ENCODE measurements around the gene TRMU.
"Not testable (repeated sequence)": the region's sequence is repeated elsewhere in the genome, so short reads cannot be mapped to it uniquely, and the experiment has no call there.

The TRMU gene

DNA sequence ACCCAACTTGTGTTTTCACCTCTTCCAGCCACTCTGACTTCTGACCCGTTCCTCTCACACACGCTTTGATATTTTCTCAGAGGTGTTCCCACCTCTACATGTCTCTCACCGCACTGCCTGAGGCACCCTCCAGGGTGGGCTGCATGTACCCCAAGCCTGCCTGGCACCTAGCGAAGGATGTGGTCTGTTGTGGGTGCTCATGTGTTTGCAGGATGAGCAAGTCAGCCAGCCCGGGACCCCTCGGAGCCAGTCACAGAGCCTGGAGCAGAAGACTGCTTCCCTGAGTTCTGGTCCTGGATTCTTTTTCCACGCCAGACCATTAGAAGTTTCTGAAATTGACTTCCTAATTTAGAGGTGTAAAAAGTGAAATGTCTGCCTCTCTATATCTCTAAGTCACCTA, 35.0 kb upstream of the TRMU start:
- DNase-seq (ENCODE audit: low read depth), result no peak

DNA sequence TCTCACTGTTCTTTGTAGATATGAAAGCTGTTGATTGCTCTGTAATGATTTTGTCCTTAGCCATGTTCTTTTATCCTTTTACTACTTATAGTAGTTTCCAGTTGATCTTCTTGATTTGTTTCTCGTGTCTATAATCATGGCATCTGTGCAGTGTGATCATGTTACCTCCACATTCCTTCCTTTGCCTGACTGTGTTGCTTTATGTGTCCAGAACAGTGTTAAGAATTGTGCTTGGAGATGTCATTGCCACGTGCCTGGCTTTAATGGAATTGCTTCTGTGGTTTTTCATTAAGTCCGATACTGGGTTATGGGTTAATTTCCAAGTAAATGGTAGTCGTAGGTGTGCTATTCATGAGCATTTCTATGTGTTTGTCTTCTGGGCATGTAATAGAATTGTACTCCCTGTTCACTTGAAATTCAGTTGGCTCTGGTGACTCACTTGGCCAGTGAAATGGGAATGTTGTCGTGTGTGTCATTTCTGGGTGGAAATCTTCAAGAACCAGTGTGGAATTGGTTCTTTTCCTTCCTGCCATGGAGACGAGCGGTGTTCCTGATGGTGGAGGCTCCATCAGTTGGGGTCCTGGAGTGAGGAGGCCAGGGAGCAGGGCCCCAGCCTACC, 32.1 kb upstream of the TRMU start:
- DNase-seq (ENCODE audit: low read depth), result no peak

DNA sequence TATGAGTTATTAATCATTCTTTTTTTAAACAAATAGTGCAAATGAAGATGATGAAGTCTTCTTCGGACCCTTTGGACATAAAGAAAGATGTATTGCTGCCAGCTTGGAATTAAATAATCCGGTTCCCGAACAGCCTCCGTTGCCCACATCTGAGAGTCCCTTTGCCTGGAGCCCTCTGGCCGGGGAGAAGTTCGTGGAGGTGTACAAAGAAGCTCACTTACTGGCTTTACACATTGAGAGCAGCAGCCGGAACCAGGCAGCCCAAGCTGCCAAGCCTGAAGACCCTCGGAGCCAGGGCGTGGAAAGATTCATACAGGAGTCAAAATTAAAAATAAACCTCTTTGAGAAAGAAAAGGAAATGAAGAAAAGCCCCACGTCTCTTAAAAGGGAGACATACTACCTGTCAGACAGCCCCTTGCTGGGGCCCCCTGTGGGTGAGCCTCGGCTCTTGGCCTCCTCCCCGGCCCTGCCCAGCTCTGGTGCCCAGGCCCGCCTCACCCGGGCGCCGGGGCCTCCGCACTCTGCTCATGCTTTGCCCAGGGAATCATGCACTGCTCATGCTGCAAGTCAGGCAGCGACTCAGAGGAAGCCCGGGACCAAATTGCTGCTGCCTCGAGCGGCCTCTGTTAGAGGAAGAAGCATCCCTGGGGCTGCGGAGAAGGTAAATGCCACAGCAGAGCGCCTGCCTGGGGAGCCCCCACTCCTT, 27.1 kb upstream of the TRMU start:
- DNase-seq (ENCODE audit: low read depth), result no peak

DNA sequence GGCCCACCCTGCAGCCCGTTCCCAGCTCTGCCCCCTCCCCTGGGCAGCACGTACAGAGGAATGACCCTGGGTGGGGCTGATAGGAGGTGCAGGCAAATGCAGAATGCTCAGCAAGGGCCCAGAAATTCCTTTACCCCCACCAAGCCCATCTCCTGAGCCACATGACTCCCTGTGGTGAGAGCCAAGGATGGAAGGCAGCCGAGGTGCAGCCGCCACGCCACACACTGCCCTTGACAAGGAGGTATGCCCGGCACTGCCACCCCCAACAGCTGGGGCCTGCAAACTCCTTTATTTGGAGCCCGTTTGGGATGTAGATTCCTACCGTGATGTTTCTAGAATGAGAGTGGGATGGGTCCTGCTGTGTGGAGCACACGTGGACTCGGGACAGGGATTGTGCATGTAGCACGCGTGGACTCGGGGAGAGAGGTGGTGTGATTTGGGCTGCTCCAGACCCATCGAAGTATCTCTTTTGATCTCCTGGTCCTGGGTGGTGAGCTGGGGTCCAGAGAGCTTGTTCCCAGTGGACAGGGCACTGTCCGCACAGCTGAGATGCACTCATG, 25.9 kb upstream of the TRMU start:
- no peak for DNase-seq (ENCODE audit: low read depth)

DNA sequence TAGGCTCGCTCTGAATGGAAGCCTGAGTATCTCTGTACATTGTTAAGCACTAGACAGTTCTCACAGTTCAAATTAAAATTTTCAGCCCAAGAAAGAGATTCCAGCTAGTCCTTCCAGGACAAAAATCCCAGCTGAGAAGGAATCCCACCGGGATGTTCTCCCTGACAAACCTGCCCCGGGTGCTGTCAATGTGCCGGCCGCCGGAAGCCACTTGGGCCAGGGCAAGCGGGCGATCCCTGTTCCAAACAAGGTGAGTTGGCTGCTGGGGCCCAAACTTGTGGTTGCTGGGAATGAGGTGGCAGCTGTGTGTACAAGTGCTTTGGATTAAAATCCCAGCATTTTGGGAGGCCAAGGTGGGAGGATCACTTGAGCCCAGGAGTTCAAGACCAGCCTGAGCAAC, 23.5 kb upstream of the TRMU start:
- no peak for DNase-seq (ENCODE audit: low read depth)

DNA sequence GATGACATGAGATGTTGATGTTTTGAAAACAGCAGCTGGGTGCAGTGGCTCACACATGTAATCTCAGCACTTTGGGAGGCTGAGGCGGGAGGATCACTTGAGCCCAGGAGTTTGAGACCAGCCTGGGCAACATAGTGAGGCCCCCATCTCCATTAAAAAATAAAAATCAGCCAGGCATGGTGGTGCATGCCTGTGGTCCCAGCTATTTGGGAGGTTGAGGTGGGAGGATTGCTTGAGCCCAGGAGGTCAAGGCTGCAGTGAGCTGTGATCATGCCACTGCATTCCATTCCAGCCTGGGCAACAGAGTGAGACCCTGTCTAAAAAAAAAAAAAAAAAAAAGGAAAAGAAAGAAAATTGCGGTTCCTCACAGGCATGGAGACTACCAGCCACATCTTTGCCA, 22.7 kb upstream of the TRMU start:
- not testable (repeated sequence) for DNase-seq (ENCODE audit: low read depth)

DNA sequence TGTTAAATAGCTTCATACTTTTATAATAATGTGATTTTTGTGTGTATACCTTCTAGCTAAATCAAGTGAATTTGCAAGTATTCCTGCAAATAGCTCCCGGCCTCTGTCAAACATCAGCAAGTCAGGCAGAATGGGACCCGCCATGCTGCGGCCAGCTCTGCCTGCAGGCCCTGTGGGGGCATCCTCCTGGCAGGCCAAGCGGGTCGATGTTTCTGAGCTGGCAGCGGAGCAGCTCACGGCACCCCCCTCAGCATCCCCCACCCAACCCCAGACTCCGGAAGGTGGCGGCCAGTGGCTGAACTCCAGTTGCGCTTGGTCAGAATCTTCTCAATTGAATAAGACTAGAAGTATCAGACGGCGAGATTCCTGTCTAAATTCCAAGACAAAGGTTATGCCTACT, 19.5 kb upstream of the TRMU start:
- no peak for DNase-seq (ENCODE audit: low read depth)

DNA sequence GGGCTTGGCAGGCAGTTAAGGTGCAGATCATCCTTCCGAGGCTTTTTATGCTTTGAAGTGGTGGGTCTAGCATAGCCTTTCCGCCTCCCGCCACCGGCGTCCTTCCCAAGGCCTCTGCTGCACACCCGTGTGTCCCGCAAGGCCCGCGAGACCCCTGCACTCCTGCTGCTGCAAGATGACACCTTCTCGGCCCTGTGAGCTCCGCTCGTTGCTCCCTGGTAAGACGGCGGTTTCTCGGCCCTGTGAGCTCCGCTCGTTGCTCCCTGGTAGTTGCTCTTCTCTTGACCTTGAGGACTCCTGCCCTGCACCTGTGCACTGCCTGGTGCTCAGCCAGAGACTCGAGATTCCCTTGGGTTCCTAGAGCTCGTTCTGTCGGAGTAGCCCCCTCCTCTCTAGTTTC, 17.9 kb upstream of the TRMU start:
- DNase-seq (ENCODE audit: low read depth), result no peak

DNA sequence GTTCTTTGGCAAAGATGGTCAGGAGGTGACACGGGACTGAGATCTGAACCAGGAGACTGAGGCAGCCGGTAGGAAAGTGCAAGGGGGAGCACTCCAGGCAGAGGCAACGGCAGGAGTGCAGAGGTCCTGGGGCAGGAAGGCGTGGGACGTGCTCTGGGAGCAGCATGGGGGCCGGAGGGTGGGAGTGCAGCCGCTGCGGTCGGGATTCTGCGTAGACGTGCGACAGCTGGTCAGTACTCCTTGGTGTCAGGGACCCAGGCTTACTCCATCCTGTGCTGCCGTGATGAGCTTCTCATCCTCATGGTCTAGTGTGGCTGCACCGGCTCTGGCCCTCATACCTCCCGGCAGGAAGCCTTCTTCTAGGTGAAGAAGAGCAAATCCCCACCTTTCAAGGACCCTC, 16.9 kb upstream of the TRMU start:
- DNase-seq (ENCODE audit: low read depth), result no peak

DNA sequence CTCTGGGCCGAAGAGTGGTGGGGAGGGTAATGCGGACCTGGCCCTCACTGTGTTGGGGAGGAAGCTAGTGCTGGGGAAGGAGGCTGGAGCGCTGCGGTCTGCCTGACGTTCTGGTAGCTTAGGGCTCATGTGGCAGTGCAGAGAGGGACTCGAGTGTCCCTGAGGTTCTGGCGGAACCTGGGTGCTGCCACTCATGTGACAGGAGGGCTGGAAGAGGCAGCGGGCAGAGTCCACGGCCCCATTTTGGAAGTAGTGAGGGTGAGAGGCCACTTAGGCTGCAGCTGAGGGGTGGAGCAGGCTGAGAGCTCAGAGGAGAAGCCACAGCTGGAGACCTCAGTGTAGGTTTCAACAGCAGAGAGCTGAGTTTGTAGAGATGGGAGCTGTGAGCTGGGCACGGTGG, 16.2 kb upstream of the TRMU start:
- DNase-seq (ENCODE audit: low read depth), result no peak

DNA sequence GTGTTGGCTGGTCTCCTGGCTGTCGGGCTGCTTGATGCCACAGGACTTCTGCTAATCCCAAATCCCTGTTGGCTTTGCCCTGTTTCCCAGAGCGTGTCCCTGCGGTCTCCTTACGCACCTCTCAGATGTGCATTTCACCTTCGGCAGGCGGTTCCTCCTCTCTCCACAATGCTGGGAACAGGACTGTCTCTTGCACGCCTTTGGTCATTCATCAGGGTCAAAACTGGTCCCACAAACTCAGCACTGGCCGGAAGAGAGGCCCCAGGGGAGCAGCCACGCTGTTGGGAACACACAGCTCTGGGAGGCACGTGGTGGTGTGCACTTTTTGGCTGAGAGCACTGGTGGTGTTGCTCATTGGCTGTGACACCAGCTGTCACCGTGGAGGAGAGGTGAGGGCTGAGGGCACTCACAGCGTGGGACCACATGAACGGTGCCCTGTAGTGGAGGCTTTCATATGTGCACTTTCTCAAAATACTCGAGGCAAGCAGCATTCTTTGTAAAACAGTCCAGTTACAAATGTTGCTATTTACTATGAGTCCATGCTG, 15.3 kb upstream of the TRMU start:
- no peak for DNase-seq (ENCODE audit: low read depth)

DNA sequence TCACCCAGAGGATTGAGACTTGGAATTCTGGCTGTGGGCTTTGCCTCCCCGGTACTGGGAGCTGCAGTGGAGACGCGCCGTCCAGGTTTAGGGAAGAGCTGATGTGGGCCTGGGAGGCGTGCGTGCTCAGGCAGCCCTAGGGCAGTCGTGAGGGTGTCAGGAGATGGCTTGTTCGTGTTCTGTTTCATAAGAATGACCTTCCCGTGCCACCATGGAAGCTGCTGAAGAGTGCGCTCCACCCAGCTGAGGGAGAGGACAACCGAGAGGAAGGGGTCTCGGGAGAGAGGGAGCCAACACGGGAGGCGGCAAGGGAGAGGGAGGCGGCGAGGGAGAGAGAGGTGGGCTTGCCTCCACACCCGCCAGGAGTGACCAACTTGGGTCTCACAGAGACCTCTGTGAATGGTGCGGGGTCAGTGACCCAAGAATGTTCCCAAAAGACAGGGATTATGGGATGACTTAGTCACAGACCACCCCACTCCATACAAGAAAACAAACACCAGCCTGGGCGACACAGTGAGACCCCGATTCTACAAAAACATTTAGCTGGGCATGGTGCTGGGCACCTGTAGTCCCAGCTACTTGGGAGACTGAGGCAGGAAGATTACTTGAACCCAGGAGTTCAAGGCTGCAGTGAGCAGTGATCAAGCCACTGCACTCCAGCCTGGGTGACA, 14.7 kb upstream of the TRMU start:
- no peak for DNase-seq (ENCODE audit: low read depth)

DNA sequence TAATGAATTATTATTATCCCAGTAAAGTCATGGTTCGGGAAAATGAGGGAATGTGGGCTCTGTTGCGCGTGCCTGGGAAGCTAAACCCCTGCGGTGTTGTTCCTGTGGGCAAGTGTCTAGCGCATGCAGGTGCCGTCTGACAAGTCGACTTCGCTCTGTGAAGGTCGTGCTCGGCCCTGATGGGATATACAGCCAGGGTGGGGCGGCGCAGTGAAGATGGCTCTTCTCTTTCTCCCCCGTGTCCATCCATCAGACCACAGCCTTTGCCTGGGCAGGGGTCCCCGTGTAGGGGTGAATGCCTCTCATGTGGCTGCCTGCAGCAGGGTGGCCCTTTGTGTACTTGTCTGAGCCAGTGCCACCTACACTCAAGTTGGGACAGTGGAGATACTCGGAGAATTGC, 12.8 kb upstream of the TRMU start:
- DNase-seq (ENCODE audit: low read depth), result no peak

DNA sequence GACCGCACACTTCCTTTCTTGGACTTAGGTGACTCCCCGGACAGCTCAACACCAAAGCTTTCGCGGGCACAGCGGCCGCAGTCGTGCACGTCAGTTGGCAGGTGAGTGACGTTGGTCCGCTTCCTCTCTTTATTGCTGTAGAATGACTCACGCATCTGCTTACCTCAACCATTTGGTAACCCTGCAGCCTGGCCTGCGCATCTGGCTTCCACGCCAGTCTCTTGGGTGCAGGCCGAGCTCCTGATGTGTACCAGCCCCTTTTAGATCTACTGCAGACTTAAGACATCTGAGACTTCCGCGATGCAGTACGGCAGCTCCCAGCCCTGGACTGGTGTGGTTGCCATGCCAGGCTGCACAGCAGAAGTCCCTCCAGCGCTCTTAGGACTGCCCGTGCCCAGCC, 12.4 kb upstream of the TRMU start:
- no peak for DNase-seq (ENCODE audit: low read depth)

DNA sequence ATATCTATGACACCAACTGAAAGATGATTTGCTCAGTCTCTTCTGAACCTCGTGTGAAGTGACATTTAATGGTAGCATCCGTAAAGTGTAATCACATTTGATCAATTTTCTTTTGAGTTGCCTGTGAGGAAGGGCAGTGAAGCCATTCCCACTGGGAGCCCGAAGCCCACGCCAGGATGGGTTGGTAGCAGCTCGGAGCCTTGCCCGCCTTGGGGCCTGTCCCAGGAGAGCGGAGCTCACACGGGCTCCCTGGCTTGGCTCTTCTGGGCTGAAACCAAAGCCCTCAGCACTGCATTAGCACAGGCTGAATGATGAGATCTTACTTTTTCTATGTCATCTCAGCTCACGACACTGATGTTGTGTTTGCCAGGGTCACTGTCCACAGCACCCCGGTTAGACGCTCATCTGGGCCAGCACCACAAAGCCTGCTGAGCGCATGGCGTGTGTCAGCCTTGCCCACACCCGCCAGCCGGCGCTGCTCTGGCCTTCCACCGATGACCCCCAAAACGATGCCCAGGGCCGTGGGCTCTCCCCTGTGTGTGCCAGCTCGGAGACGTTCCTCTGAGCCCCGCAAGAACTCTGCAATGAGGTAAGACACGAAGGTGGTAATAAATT, 9.3 kb upstream of the TRMU start:
- DNase-seq (ENCODE audit: low read depth), result no peak

DNA sequence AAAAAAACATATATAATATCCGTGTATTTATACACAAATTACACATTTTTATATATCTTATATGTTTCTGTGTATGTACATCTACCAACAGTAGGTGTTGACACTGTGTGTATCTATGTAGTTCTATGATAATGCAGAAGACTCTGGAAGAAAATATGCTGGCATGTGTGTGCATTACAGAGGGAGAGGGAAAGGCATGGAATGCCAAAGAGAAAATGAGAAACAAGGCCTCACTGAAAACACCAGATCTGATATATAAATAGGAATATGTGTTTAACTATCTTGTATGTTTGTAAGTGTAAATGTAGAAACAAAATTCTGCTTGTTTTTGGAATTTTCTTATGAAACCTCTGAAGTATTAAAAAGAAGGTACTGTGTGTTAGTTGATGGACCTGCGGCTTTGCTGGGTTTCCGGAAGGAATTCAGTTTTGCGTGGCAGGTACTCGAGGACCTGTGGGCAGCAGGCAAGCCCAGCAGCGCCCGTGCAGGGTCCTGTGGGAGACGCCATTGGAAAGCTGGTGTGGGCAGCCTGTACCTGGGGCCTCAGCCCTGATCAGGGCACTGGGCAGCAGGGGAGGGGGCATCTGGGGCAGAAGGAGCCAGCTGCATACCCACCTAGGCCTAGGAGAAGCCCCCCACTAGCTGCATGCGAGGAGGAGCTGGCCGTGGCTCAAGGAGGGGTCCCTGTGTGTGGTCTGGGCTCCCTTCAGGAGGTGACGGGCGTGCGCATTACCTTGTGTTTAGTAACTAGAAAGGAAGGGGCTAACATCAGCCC, 7.6 kb upstream of the TRMU start:
- no peak for DNase-seq (ENCODE audit: low read depth)

DNA sequence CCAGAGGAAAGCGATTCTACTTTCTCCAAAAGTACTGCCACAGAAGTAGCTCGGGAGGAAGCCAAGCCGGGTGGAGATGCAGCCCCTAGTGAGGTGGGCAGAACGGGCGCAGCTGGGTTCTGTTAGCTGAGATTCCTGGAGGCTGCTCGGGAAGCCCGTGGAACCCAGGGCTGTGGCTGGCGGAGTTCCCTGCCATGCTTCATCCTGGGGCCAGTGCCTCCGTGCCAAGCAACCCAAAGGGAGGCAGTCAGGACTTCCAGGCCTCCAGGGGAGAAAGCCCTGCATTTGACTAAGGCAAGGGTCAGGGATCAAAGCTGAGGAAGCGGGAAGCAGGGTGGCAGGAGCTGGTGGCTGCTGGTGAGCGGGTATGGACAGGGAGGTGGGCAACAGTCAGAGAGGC, 6.7 kb upstream of the TRMU start:
- DNase-seq (ENCODE audit: low read depth), result no peak

DNA sequence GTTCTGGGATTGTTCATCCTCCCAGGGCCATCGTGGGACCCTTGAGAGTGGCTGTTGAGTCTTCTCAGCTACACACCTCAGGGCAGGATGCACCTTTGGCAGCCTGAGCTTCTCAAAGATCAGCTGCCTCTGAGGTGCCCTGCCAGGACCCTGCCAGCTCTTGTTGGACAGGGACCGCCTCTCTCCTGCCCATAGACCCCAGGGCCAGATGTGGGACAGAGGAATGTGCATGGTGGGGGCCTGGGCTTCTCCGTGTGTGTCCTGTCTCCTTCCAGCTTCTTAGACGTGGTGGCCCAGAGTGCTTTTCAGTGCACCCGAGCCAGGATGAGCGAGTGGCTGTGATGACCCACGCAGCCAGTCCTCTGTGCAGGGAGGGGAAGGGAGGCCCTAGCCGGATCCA, 5.9 kb upstream of the TRMU start:
- no peak for DNase-seq (ENCODE audit: low read depth)

DNA sequence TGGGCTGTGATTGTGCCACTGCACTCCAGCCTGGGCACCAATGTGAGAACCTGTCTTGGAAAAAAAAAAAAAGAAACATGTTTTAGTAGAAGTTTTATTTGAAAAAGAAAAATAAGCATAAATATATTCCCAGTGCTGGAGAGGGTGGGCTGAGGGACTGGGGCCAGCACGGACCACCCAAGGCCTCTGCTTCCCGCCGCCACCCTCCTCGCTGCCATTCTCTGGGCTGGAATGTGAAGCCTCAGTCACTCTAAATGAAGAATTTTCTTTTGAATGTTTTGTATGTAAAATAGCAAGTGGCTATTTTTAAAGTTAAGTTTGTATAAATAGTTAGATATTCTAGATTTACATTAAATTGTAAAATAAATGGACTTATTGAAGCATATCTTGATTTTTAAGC, 5.1 kb upstream of the TRMU start:
- no peak for DNase-seq (ENCODE audit: low read depth)

DNA sequence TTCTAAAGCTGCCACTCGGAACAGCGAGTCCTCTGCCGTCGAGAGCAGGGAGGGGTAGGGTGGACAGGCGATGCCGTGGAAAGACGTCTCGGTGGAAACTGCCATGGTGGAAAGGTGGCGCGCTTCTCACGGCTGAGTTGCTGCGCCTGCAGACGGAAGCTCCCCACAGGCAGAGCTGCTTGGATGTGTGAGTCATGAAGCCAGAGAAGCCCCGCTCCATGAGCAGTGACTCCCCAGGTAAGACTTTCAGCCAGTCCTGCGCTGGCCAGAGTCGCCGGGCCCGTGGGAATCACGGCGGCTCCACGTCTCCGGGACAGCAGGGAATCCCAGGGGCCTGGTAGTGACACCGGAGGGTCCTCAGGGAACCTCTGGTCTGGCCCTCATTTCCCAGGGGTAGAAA, 4.0 kb upstream of the TRMU start:
- no peak for DNase-seq (ENCODE audit: low read depth)

DNA sequence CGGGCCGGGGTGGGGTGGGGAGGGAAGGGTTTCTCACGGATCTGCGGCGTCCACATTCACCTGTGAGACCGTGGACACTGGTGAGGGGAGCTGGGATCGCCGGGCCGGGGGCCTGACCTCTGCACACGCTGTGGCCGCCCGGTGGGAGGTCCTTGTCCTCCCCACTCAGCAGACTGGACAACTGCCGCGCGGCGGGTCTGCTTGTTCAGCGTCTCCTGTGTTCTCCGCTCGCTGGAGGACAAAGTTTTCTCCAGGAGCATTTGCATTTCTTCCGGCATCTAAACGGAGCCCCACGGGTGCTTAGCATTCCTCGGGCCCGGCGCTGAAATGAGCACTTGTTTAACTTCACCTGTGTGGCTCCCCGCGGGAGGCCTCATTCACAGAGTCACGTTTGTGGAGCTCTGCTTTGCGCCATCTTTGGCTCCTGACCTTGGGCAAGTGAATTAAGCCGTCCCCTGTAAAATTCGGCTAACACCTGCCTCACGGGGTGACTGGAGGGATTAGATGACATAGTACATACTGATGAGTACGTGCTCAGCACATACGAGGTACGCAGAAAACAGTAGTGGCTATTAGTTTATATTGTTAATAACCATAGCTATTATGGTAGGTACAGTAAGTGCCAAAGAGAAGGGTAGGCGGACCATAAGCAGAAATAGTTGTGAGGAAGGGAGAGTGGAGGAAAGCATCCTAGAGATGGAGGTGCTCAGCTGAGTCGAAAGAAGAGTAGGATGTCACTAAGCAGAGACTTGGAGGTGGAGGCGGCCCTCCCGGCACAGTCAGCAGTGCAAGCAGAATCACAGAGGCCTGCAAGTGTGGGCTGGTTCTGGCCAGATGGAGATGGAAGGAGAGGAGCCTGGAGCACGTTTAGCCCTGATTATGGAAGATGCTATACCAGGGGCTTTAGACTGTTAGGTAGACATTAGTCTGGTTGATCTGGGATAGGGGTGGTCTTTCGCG, 885 bp downstream of the TRMU start:
- DNase-seq (ENCODE audit: low read depth), result no peak

All from non-pigmented ciliary epithelial cell (primary cell).